SK-N-SH (cell line): ENCODE data around the gene MAST4. TPM values are rescaled to one million over a fixed set of nuclear protein-coding genes. Genes with fewer than 3 reads are reported as not detected.

ENCODE experiments used
- CTCF ChIA-PET: fragments of 300-600, 350-600 bp; formaldehyde crosslinking; extraction: SDS; loops from one replicate; lab custom pipeline; 2021; lab: Yijun Ruan, JAX
- POLR2A ChIA-PET: fragments of 350-600 bp; sonication (Branson Sonifier 250); formaldehyde crosslinking; extraction: SDS; loops from one replicate; lab custom pipeline; 2020; ENCODE audit warnings: antibody characterized with exemption, inconsistent platforms; lab: Yijun Ruan, JAX
- DNase-seq: peaks from one replicate; pipeline ENCODE4 v3.0.0; 2012
- H2AFZ ChIP-seq: fragments of 200-600 bp; sonication (generic); 2 replicates; pipeline ENCODE4 v1.8.1; 2016; ENCODE audit warnings: antibody characterized with exemption, mild to moderate bottlenecking, low read depth
- H3F3A ChIP-seq: fragments of 200-600 bp; sonication (generic); replicated peaks from 2 replicates; pipeline ENCODE3; 2016; ENCODE audit warnings: antibody characterized with exemption, mild to moderate bottlenecking; ENCODE audit not compliant: insufficient read depth
- H3K27ac ChIP-seq, 2 experiments: fragments of 200-500 bp in 1 of 2; fragments of 200-600 bp in 1 of 2; sonication (Bioruptor generic) in 1 of 2; sonication (generic), shearing (Covaris generic) in 1 of 2; 2 replicates each; pipeline versions ENCODE4 v1.5.1 to v1.6.1; 2014 to 2016; ENCODE audit warnings: low read depth in 2 of 2, inconsistent platforms in 1 of 2, low read length in 1 of 2, mild to moderate bottlenecking in 1 of 2, mixed read lengths in 1 of 2
- H3K27me3 ChIP-seq: fragments of 200-600 bp; sonication (generic), shearing (Covaris generic); 2 replicates; pipeline ENCODE4 v1.6.1; 2016; ENCODE audit warnings: mixed run types; ENCODE audit not compliant: insufficient read depth
- H3K36me3 ChIP-seq, 2 experiments: fragments of 200-500 bp in 1 of 2; fragments of 200-600 bp in 1 of 2; sonication (Bioruptor generic) in 1 of 2; sonication (generic) in 1 of 2; replicated peaks in 1 of 2; 2 replicates each; pipeline versions ENCODE3 to v1.5.1; 2014 to 2016; ENCODE audit warnings: low read length in 1 of 2, mild to moderate bottlenecking in 1 of 2; ENCODE audit not compliant: insufficient read depth in 2 of 2, control insufficient read depth in 1 of 2
- H3K4me1 ChIP-seq, 2 experiments: fragments of 200-500 bp in 1 of 2; fragments of 200-600 bp in 1 of 2; sonication (Bioruptor generic) in 1 of 2; sonication (generic), shearing (Covaris generic) in 1 of 2; 2 replicates each; pipeline versions ENCODE4 v1.5.1 to v1.6.1; 2014 to 2016; ENCODE audit warnings: low read depth in 1 of 2, low read length in 1 of 2, mixed run types in 1 of 2; ENCODE audit not compliant: insufficient read depth in 2 of 2, control insufficient read depth in 1 of 2
- H3K4me2 ChIP-seq: fragments of 200-600 bp; sonication (generic), shearing (Covaris generic); 2 replicates; pipeline ENCODE4 v1.6.1; 2017; ENCODE audit warnings: mixed run types
- H3K4me3 ChIP-seq, 2 experiments: fragments of 200-500 bp in 1 of 2; fragments of 200-600 bp in 1 of 2; sonication (Bioruptor generic) in 1 of 2; sonication (generic), shearing (Covaris generic) in 1 of 2; 2 replicates each; pipeline versions ENCODE4 v1.5.1 to v1.8.1; 2014 to 2016; ENCODE audit warnings: low read depth in 2 of 2, inconsistent platforms in 1 of 2, low read length in 1 of 2, mild to moderate bottlenecking in 1 of 2, mixed read lengths in 1 of 2, moderate library complexity in 1 of 2
- H3K79me2 ChIP-seq: fragments of 200-600 bp; sonication (generic); 2 replicates; pipeline ENCODE4 v1.8.1; 2017; ENCODE audit warnings: mild to moderate bottlenecking; ENCODE audit not compliant: insufficient read depth
- H3K9ac ChIP-seq: fragments of 200-600 bp; sonication (generic); 2 replicates; pipeline ENCODE4 v1.6.1; 2017; ENCODE audit warnings: mixed run types
- H3K9me2 ChIP-seq: fragments of 200-600 bp; sonication (generic); 2 replicates; pipeline ENCODE4 v1.6.1; 2017; ENCODE audit warnings: mixed run types
- H3K9me3 ChIP-seq: fragments of 200-600 bp; sonication (generic); 2 replicates; pipeline ENCODE4 v1.6.1; 2017; ENCODE audit warnings: mixed run types, mild to moderate bottlenecking, moderate library complexity
- H4K20me1 ChIP-seq: fragments of 200-600 bp; sonication (generic); 2 replicates; pipeline ENCODE4 v1.6.1; 2017; ENCODE audit warnings: mild to moderate bottlenecking, mixed run types; ENCODE audit not compliant: insufficient read depth
- EP300 ChIP-seq, 2 experiments: IDR thresholded peaks; 2 replicates each; pipeline versions ENCODE4 v1.4.0 to v1.6.1; 2012; ENCODE audit warnings: borderline replicate concordance in 1 of 2, low read depth in 1 of 2, low read length in 1 of 2
- FOXJ3 ChIP-seq: sonication (generic); formaldehyde crosslinking; IDR thresholded peaks from 2 replicates; pipeline ENCODE4 v1.5.1; 2020; ENCODE audit warnings: mild to moderate bottlenecking, missing genetic modification reagents
- GABPA ChIP-seq: IDR thresholded peaks from 2 replicates; pipeline ENCODE4 v1.4.0; 2012; ENCODE audit warnings: low read depth, mild to moderate bottlenecking
- GATA2 ChIP-seq: sonication (generic); formaldehyde crosslinking; IDR thresholded peaks from 2 replicates; pipeline ENCODE4 v1.5.0; 2020; ENCODE audit warnings: mild to moderate bottlenecking, missing genetic modification reagents
- MEF2A ChIP-seq: IDR thresholded peaks from 2 replicates; pipeline ENCODE4 v1.4.0; 2012; ENCODE audit warnings: low read depth, borderline replicate concordance
- MXI1 ChIP-seq: IDR thresholded peaks from 2 replicates; pipeline ENCODE4 v1.6.1; 2012; ENCODE audit warnings: mild to moderate bottlenecking, low read depth, low read length, improper control_type of control experiment
- NFIC ChIP-seq: IDR thresholded peaks from 2 replicates; pipeline ENCODE4 v1.4.0; 2012; ENCODE audit warnings: borderline replicate concordance
- TAF1 ChIP-seq: IDR thresholded peaks from 2 replicates; pipeline ENCODE4 v1.6.1; 2012; ENCODE audit warnings: low read depth, mild to moderate bottlenecking, low read length, moderate library complexity, borderline replicate concordance
- TCF12 ChIP-seq: IDR thresholded peaks from 2 replicates; pipeline ENCODE4 v1.4.0; 2012
- YY1 ChIP-seq: IDR thresholded peaks from 2 replicates; pipeline ENCODE4 v1.4.0; 2012; ENCODE audit warnings: low read depth, mild to moderate bottlenecking
- WGBS: methylation state at CpG from one replicate; pipeline ENCODE4 v1.1.6; 2017; ENCODE audit warnings: low lambda C conversion rate; 5-methylcytosine and 5-hydroxymethylcytosine counted together
- polyA plus RNA-seq, 3 experiments: library from polyadenylated mRNA; depleted of rRNA; stranded (reverse); fragments of >200 nt; gene quantifications; 2 replicates each; pipeline ENCODE4 v1.2.3, GENCODE V29; 2012
- TF ChIP-seq, protein P1 (sequence below): IDR thresholded peaks from 2 replicates; pipeline ENCODE4; 2012
- TF ChIP-seq, protein P2 (sequence below): fragments of 200-600 bp; sonication (generic); IDR thresholded peaks from 2 replicates; pipeline ENCODE4 v1.6.1; 2017; ENCODE audit warnings: antibody characterized with exemption, mild to moderate bottlenecking, moderate library complexity
- TF ChIP-seq, protein P3 (sequence below): fragments of 150-350 bp; IDR thresholded peaks from 2 replicates; pipeline ENCODE4 v1.6.1; 2017; ENCODE audit warnings: antibody characterized with exemption, low read length, low read depth, borderline replicate concordance
- TF ChIP-seq, protein P4 (sequence below): IDR thresholded peaks from 2 replicates; pipeline ENCODE4 v1.4.0; 2012; ENCODE audit warnings: low read depth, borderline replicate concordance
- TF ChIP-seq, protein P5 (sequence below): IDR thresholded peaks from 2 replicates; pipeline ENCODE4 v1.6.1; 2012; ENCODE audit warnings: mild to moderate bottlenecking, low read depth, low read length, moderate library complexity

MAST4 gene
- polyA plus RNA-seq, 1 of the 3 experiments (the other 2 are of a cell fraction) = 2.2 TPM

DNA sequence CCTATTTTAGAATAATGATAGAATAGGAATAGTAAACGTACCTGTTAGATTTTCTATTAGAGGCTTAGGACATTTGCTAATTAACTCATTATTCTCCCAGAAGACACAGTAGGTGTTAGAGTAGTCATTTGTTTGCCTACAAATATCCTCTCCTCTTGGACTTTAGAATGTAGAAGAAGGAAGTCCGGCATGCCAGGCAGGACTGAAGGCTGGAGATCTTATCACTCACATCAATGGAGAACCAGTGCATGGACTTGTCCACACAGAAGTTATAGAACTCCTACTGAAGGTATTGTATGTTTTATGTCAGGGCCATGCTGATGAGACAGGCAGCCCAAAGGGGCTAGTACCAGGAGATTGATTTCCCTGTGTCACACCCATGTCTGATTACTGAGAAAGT is 557.1 kb downstream of the MAST4 start:
- ChIA-PET POLR2A (no interaction called here), CTCF (interaction anchor here (1.2 kb wide), 1 partner anchor 56 kb away, joined by 4 read pairs; no protein-coding TSS in a partner anchor)
- TF ChIP-seq EP300 (IDR thresholded peaks at IDR 0.05; ENCODE audit: borderline replicate concordance in 1 of 2, low read depth in 1 of 2, low read length in 1 of 2) = no peak
- TF ChIP-seq YY1 = no peak
- TF ChIP-seq, protein P1, sequence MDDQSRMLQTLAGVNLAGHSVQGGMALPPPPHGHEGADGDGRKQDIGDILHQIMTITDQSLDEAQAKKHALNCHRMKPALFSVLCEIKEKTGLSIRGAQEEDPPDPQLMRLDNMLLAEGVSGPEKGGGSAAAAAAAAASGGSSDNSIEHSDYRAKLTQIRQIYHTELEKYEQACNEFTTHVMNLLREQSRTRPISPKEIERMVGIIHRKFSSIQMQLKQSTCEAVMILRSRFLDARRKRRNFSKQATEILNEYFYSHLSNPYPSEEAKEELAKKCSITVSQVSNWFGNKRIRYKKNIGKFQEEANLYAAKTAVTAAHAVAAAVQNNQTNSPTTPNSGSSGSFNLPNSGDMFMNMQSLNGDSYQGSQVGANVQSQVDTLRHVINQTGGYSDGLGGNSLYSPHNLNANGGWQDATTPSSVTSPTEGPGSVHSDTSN = no peak
- H3K4me3 ChIP-seq = no peak overlapping the region
- no peak overlapping the region for H2AFZ ChIP-seq
- no peak for DNase-seq
- H3K27ac ChIP-seq = no peak overlapping the region
- no peak overlapping the region for H3K4me2 ChIP-seq
- peaks cover 0 to 6% of the 10 kb centered on the region in 2 experiments; a peak in 2 of 4 replicates for H3K4me1 ChIP-seq
- H3K9ac ChIP-seq = no peak overlapping the region
- 87% methylated on average over 2 of the region's 2 CpGs for WGBS
- no peaks in the 10 kb centered on the region for H3K79me2 ChIP-seq
- no peaks in the 10 kb centered on the region for H4K20me1 ChIP-seq
- H3K9me3 ChIP-seq = no peaks in the 10 kb centered on the region
- H3K27me3 ChIP-seq = no peaks in the 10 kb centered on the region
- no peaks in the 10 kb centered on the region for H3F3A ChIP-seq
- peaks cover 5 to 16% of the 10 kb centered on the region in 2 experiments for H3K36me3 ChIP-seq
- H3K9me2 ChIP-seq = no peaks in the 10 kb centered on the region

DNA sequence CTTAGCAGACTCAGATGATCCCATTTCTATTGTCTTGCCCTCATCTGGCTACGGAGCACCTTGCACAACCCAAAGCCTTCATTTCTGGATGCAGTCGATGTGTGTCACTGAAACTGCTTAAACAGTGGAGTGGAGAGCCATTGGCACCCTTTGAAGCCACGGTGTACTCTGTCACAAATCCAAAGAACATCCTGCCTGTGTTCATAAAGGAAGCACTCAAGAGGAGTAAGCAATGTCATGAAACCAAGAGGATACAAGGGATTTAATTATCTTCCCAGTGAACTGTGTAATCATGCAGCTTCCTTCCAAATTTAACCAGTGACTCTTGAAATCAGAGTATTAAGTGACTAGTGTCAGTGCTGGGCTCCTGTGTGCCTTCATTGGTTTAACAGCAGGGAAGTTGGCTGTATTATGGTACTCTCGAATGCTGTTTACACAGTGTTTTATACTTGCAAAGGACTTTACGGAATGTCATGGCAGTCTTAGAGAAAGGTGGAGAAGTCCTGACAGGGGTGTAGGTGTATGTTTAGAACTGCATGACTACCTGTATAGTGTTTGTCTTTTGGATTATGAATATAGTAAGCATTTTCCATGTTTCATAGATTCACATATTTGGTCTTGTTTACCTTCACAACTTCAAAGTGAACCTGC is 558.5 kb downstream of the MAST4 start:
- Histone ChIP-seq H3K9me2 (no peaks in the 10 kb centered on the region), H3K4me3 (no peak overlapping the region)
- TF ChIP-seq TAF1 (no peak), MXI1 (no peak), GATA2 (CRISPR knock-in tag) (no peak), TCF12 (no peak), NFIC (no peak), FOXJ3 (CRISPR knock-in tag) (no peak), GABPA (no peak), MEF2A (no peak)
- TF ChIP-seq, protein P2, sequence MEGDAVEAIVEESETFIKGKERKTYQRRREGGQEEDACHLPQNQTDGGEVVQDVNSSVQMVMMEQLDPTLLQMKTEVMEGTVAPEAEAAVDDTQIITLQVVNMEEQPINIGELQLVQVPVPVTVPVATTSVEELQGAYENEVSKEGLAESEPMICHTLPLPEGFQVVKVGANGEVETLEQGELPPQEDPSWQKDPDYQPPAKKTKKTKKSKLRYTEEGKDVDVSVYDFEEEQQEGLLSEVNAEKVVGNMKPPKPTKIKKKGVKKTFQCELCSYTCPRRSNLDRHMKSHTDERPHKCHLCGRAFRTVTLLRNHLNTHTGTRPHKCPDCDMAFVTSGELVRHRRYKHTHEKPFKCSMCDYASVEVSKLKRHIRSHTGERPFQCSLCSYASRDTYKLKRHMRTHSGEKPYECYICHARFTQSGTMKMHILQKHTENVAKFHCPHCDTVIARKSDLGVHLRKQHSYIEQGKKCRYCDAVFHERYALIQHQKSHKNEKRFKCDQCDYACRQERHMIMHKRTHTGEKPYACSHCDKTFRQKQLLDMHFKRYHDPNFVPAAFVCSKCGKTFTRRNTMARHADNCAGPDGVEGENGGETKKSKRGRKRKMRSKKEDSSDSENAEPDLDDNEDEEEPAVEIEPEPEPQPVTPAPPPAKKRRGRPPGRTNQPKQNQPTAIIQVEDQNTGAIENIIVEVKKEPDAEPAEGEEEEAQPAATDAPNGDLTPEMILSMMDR = no peak
- TF ChIP-seq, protein P3, sequence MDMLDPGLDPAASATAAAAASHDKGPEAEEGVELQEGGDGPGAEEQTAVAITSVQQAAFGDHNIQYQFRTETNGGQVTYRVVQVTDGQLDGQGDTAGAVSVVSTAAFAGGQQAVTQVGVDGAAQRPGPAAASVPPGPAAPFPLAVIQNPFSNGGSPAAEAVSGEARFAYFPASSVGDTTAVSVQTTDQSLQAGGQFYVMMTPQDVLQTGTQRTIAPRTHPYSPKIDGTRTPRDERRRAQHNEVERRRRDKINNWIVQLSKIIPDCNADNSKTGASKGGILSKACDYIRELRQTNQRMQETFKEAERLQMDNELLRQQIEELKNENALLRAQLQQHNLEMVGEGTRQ = no peak
- TF ChIP-seq, protein P4, sequence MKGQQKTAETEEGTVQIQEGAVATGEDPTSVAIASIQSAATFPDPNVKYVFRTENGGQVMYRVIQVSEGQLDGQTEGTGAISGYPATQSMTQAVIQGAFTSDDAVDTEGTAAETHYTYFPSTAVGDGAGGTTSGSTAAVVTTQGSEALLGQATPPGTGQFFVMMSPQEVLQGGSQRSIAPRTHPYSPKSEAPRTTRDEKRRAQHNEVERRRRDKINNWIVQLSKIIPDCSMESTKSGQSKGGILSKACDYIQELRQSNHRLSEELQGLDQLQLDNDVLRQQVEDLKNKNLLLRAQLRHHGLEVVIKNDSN = no peak
- TF ChIP-seq, protein P5, sequence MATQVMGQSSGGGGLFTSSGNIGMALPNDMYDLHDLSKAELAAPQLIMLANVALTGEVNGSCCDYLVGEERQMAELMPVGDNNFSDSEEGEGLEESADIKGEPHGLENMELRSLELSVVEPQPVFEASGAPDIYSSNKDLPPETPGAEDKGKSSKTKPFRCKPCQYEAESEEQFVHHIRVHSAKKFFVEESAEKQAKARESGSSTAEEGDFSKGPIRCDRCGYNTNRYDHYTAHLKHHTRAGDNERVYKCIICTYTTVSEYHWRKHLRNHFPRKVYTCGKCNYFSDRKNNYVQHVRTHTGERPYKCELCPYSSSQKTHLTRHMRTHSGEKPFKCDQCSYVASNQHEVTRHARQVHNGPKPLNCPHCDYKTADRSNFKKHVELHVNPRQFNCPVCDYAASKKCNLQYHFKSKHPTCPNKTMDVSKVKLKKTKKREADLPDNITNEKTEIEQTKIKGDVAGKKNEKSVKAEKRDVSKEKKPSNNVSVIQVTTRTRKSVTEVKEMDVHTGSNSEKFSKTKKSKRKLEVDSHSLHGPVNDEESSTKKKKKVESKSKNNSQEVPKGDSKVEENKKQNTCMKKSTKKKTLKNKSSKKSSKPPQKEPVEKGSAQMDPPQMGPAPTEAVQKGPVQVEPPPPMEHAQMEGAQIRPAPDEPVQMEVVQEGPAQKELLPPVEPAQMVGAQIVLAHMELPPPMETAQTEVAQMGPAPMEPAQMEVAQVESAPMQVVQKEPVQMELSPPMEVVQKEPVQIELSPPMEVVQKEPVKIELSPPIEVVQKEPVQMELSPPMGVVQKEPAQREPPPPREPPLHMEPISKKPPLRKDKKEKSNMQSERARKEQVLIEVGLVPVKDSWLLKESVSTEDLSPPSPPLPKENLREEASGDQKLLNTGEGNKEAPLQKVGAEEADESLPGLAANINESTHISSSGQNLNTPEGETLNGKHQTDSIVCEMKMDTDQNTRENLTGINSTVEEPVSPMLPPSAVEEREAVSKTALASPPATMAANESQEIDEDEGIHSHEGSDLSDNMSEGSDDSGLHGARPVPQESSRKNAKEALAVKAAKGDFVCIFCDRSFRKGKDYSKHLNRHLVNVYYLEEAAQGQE = no peak
- TF ChIP-seq, all 33 proteins: peak for 0
- H4K20me1 ChIP-seq = no peaks in the 10 kb centered on the region
- WGBS = 84% methylated on average over 5 of the region's 5 CpGs
- peaks cover 0 to 10% of the 10 kb centered on the region in 2 experiments; a peak in 2 of 4 replicates for H3K4me1 ChIP-seq
- no peak overlapping the region for H2AFZ ChIP-seq
- no peak for DNase-seq
- H3F3A ChIP-seq = no peaks in the 10 kb centered on the region
- ChIA-PET CTCF (interaction anchor here (0.6 to 13.3 kb wide), 4 partner anchors 13 to 1730 kb away, joined by 3 to 201 read pairs (median 28); no protein-coding TSS in a partner anchor), POLR2A (no interaction called here)
- H3K27ac ChIP-seq = no peak overlapping the region
- no peak overlapping the region for H3K4me2 ChIP-seq
- H3K27me3 ChIP-seq = no peaks in the 10 kb centered on the region
- H3K79me2 ChIP-seq = no peaks in the 10 kb centered on the region
- no peak overlapping the region for H3K9ac ChIP-seq
- H3K9me3 ChIP-seq = no peaks in the 10 kb centered on the region
- peaks cover 5 to 16% of the 10 kb centered on the region in 2 experiments for H3K36me3 ChIP-seq
